OCI-LY7 (cell line): ENCODE measurements around the gene RASGRP2. TPM values are rescaled to one million over a fixed set of nuclear protein-coding genes. Genes with fewer than 3 reads are reported as not detected.

ENCODE experiments used
- BruUV-seq: library from RNA; stranded (reverse); fragments of 400-500 nt; replicated peaks from 2 replicates; lab custom pipeline; 2021; lab: Mats Ljungman, UMichigan
- CTCF ChIA-PET: fragments of 300-600 bp; sonication (Branson Sonifier 250); formaldehyde crosslinking; loops from one replicate; lab custom pipeline; 2022; ENCODE audit warnings: antibody characterized with exemption; ENCODE audit not compliant: unreplicated experiment; lab: Charles Lee
- POLR2A ChIA-PET: fragments of 300-600 bp; sonication (Branson Sonifier 250); formaldehyde crosslinking; loops from one replicate; lab custom pipeline; 2022; ENCODE audit warnings: antibody characterized with exemption; lab: Charles Lee
- DNase-seq: peaks from one replicate; pipeline ENCODE4 v3.0.0-alpha.2; 2015; ENCODE audit warnings: low spot score
- H2AFZ ChIP-seq: fragments of 200-600 bp; sonication (generic), shearing (Covaris generic); 2 replicates; pipeline ENCODE4 v1.6.1; 2014; ENCODE audit warnings: mild to moderate bottlenecking, antibody characterized with exemption, low read length, moderate library complexity
- H3K27ac ChIP-seq: fragments of 200-600 bp; sonication (generic); 2 replicates; pipeline ENCODE4 v1.5.1; 2014; ENCODE audit warnings: mixed run types, low read depth, mild to moderate bottlenecking, moderate library complexity, low read length, inconsistent platforms; ENCODE audit not compliant: poor library complexity, severe bottlenecking
- H3K36me3 ChIP-seq: fragments of 200-600 bp; sonication (generic); 2 replicates; pipeline ENCODE4 v1.6.1; 2014; ENCODE audit warnings: mild to moderate bottlenecking, antibody characterized with exemption, low read length, moderate library complexity, mixed read lengths; ENCODE audit not compliant: insufficient read depth
- H3K4me1 ChIP-seq: fragments of 200-600 bp; sonication (generic); 2 replicates; pipeline ENCODE4 v1.5.1; 2014; ENCODE audit warnings: mild to moderate bottlenecking, low read length; ENCODE audit not compliant: insufficient read depth, poor library complexity, severe bottlenecking
- H3K4me2 ChIP-seq: fragments of 200-600 bp; sonication (generic); 2 replicates; pipeline ENCODE4 v1.6.1; 2014; ENCODE audit warnings: mild to moderate bottlenecking, low read length
- H3K4me3 ChIP-seq: fragments of 200-600 bp; sonication (generic); 2 replicates; pipeline ENCODE4 v1.5.1; 2014; ENCODE audit warnings: mild to moderate bottlenecking, low read depth, low read length; ENCODE audit not compliant: poor library complexity, severe bottlenecking
- H3K79me2 ChIP-seq: fragments of 200-600 bp; sonication (generic); 2 replicates; pipeline ENCODE4 v1.6.1; 2016; ENCODE audit warnings: low read depth, mild to moderate bottlenecking, low read length, moderate library complexity, mixed read lengths; ENCODE audit not compliant: insufficient read depth
- H3K9me2 ChIP-seq: fragments of 200-600 bp; sonication (generic); 2 replicates; pipeline ENCODE4 v1.6.1; 2016; ENCODE audit warnings: mild to moderate bottlenecking, low read length, mixed read lengths; ENCODE audit not compliant: insufficient read depth
- H3K9me3 ChIP-seq: fragments of 200-600 bp; sonication (generic); 2 replicates; pipeline ENCODE4 v1.6.1; 2014; ENCODE audit warnings: mild to moderate bottlenecking, mixed run types, low read length, mixed read lengths
- H4K20me1 ChIP-seq: fragments of 200-600 bp; sonication (generic); 2 replicates; pipeline ENCODE4 v1.6.1; 2014; ENCODE audit warnings: mild to moderate bottlenecking, antibody characterized with exemption, low read length, moderate library complexity, mixed read lengths; ENCODE audit not compliant: insufficient read depth
- EZH2phosphoT487 ChIP-seq: fragments of 200-600 bp; sonication (generic); IDR thresholded peaks from 2 replicates; pipeline ENCODE4 v1.6.1; 2018; ENCODE audit warnings: low read depth, borderline replicate concordance, mild to moderate bottlenecking, mixed run types, antibody characterized with exemption, low read length, moderate library complexity, mixed read lengths
- intact Hi-C: fragments of 100-400 bp; cut with micrococcal nuclease; formaldehyde crosslinking; loops from one replicate; pipeline ENCODE4 v1.10.0; 2022; ENCODE audit not compliant: unreplicated experiment
- total RNA-seq, 2 experiments: library from RNA; depleted of rRNA in 1 of 2; stranded (reverse); fragments of >200 nt in 1 of 2; shearing (Covaris generic) in 1 of 2; gene quantifications; 2 replicates each; pipeline ENCODE4 v1.2.3, GENCODE V29; 2014 to 2022
- TF ChIP-seq, protein P1 (sequence below): fragments of 200-600 bp; sonication (generic); conservative IDR thresholded peaks from 2 replicates; pipeline ENCODE4 v1.5.1; 2014; ENCODE audit warnings: mild to moderate bottlenecking, antibody characterized with exemption, low read length, moderate library complexity, mixed read lengths

RASGRP2 gene
- total RNA-seq, 2 experiments from 2014 or later = 127 to 195 TPM

DNA sequence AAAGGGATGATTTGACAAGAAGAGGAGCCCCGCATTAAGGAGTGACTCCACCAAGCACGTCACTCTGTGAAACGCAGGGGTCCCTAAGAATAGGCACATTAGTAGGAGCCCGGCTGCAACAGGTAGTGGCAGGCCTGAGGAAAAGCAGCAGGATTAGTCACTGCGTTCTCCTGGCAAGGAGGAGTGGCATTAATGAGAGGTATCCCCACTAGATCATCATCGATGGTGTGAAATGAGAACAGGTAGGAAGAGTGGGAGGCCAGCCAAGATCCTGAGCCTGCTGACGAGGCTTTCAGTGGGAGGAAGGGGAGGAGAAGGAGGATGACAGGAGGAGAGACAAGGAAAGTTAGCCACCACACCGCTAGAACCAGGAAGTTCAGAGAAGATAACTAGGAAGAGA, 59.6 kb downstream of the RASGRP2 start:
- no TSS peak for BruUV-seq
- H3K9me3 ChIP-seq = no peaks in the 10 kb centered on the region
- CTCF ChIA-PET = no interaction called here

DNA sequence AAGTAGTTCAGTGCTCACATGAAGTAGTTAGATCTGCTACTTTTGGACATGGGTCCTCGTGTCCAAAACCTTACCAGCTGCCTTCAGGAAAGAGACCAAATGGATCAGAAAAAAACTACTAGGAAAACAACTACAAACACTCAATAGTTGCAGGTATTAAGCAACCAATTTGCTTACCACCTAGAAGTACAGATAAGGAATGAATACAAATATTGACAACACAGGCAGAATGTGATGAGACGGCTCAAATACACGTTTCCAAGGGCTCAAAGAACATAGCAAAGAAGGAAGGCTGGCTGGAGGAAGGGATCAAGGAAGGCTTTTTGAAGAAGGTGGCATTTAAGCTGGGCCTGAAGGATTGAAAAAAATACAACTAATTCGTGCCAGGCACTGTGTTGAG, 62.8 kb downstream of the RASGRP2 start:
- no peaks in the 10 kb centered on the region for H3K9me2 ChIP-seq
- no peaks in the 10 kb centered on the region for H3K79me2 ChIP-seq
- no peak overlapping the region for H3K4me3 ChIP-seq
- H3K27ac ChIP-seq = no peak overlapping the region
- H3K36me3 ChIP-seq = no peaks in the 10 kb centered on the region
- H3K4me2 ChIP-seq = no peak overlapping the region
- no peaks in the 10 kb centered on the region for H3K4me1 ChIP-seq
- DNase-seq = no peak
- no TSS peak for BruUV-seq
- no peaks in the 10 kb centered on the region for H3K9me3 ChIP-seq
- H2AFZ ChIP-seq = no peak overlapping the region
- no peak for TF ChIP-seq EZH2phosphoT487
- TF ChIP-seq, protein P1, sequence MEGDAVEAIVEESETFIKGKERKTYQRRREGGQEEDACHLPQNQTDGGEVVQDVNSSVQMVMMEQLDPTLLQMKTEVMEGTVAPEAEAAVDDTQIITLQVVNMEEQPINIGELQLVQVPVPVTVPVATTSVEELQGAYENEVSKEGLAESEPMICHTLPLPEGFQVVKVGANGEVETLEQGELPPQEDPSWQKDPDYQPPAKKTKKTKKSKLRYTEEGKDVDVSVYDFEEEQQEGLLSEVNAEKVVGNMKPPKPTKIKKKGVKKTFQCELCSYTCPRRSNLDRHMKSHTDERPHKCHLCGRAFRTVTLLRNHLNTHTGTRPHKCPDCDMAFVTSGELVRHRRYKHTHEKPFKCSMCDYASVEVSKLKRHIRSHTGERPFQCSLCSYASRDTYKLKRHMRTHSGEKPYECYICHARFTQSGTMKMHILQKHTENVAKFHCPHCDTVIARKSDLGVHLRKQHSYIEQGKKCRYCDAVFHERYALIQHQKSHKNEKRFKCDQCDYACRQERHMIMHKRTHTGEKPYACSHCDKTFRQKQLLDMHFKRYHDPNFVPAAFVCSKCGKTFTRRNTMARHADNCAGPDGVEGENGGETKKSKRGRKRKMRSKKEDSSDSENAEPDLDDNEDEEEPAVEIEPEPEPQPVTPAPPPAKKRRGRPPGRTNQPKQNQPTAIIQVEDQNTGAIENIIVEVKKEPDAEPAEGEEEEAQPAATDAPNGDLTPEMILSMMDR = no peak
- H4K20me1 ChIP-seq = no peaks in the 10 kb centered on the region
- CTCF ChIA-PET = no interaction called here
- intact Hi-C loops = no loop called here
- POLR2A ChIA-PET = no interaction called here

More for the DNA sequence above, 59.6 kb downstream of the RASGRP2 start:
- Histone ChIP-seq H3K4me2 (no peak overlapping the region), H3K79me2 (no peaks in the 10 kb centered on the region), H4K20me1 (no peaks in the 10 kb centered on the region), H3K4me1 (peaks cover 11% of the 10 kb centered on the region), H3K9me2 (no peaks in the 10 kb centered on the region), H2AFZ (no peak overlapping the region), H3K4me3 (no peak overlapping the region), H3K36me3 (no peaks in the 10 kb centered on the region), H3K27ac (no peak overlapping the region)
- no peak for DNase-seq
- TF ChIP-seq, protein P1 = no peak
- no peak for TF ChIP-seq EZH2phosphoT487
- POLR2A ChIA-PET = no interaction called here
- intact Hi-C loops = no loop called here

DNA sequence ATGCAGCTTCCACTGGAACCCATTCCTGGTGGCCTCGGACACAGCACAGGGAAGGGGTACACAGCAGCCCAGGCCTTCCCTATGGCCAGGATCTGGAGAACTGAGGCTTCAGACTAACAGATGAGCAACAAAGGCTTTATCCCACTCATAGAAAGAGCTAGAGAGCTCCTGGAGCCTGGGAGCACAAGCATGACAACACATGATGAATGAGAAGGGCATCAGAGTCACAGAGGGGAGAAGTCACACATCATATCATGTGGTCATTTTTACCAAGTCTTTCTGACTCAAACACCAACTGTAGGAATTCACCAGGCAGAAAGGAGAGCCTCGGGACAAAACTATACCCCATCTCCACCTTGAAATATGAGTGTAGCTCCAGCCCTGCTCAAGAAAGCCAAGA, 64.1 kb downstream of the RASGRP2 start:
- Histone ChIP-seq H3K27ac (no peak overlapping the region), H3K4me3 (no peak overlapping the region), H3K4me2 (no peak overlapping the region), H3K36me3 (no peaks in the 10 kb centered on the region), H2AFZ (no peak overlapping the region), H3K9me2 (no peaks in the 10 kb centered on the region), H4K20me1 (no peaks in the 10 kb centered on the region), H3K4me1 (peaks cover 13% of the 10 kb centered on the region), H3K9me3 (no peaks in the 10 kb centered on the region), H3K79me2 (no peaks in the 10 kb centered on the region)
- ChIA-PET CTCF (no interaction called here), POLR2A (no interaction called here)
- DNase-seq = no peak
- intact Hi-C loops = no loop called here
- no peak for TF ChIP-seq EZH2phosphoT487
- TF ChIP-seq, protein P1 = no peak
- no TSS peak for BruUV-seq
